Measurements from ENCODE around the gene BRME1. TPM values are rescaled to one million over a fixed set of nuclear protein-coding genes. Genes with fewer than 3 reads are reported as not detected.

Gene BRME1
- total RNA-seq, 2 donors from 2014 or later = 1.2 to 2.0 TPM

- intact Hi-C loops (cut with DNase I) = no loop called here
- no peak for DNase-seq (ENCODE audit: low spot score)
These were observed 9.7 kb downstream of the BRME1 start for GRCh38 chr19:13896227-13896626.

- no peak for DNase-seq (ENCODE audit: low spot score)
- intact Hi-C loops (cut with DNase I) = no loop called here
These were observed 11.4 kb downstream of the BRME1 start for GRCh38 chr19:13894552-13894951.

- no peak for DNase-seq (ENCODE audit: low spot score)
- intact Hi-C loops (cut with DNase I) = no loop called here
These were observed 13.0 kb downstream of the BRME1 start for GRCh38 chr19:13892870-13893269.

- DNase-seq (ENCODE audit: low spot score) = no peak
- intact Hi-C loops (cut with DNase I) = no loop called here
These were observed 15.8 kb downstream of the BRME1 start for GRCh38 chr19:13890136-13890535.

GRCh38 chr19:13888281-13888680, 17.6 kb downstream of the BRME1 start:
- intact Hi-C loops (cut with DNase I) = loop anchor here in 1 of 2 donors (10.0 kb wide), 2 partner anchors 257 to 457 kb away; no protein-coding TSS in a partner anchor

GRCh38 chr19:13887517-13887916, 18.4 kb downstream of the BRME1 start:
- intact Hi-C loops (cut with DNase I) = loop anchor here in 1 of 2 donors (10.0 kb wide), 2 partner anchors 257 to 457 kb away; no protein-coding TSS in a partner anchor

More at GRCh38 chr19:13888281-13888680, 17.6 kb downstream of the BRME1 start:
- DNase-seq (ENCODE audit: low spot score) = no peak

GRCh38 chr19:13887018-13887436, 18.9 kb downstream of the BRME1 start:
- no peak for DNase-seq (ENCODE audit: low spot score)
- intact Hi-C loops (cut with DNase I) = loop anchor here in 1 of 2 donors (10.0 kb wide), 2 partner anchors 258 to 458 kb away; no protein-coding TSS in a partner anchor

More at GRCh38 chr19:13887517-13887916, 18.4 kb downstream of the BRME1 start:
- no peak for DNase-seq (ENCODE audit: low spot score)

GRCh38 chr19:13885826-13886365, 20.0 kb downstream of the BRME1 start:
- intact Hi-C loops (cut with DNase I) = loop anchor here in 1 of 2 donors (10.0 kb wide), 2 partner anchors 259 to 459 kb away; no protein-coding TSS in a partner anchor
- DNase-seq (ENCODE audit: low spot score) = no peak

- intact Hi-C loops (cut with DNase I) = loop anchor here in 1 of 2 donors (5.0 to 10.0 kb wide), 3 partner anchors 187 to 460 kb away; partner anchors contain the start of gene MISP3
- DNase-seq (ENCODE audit: low spot score) = no peak
These were observed 21.0 kb downstream of the BRME1 start for GRCh38 chr19:13884726-13885591.

- intact Hi-C loops (cut with DNase I) = loop anchor here in 1 of 2 donors (5.0 to 10.0 kb wide), 3 partner anchors 189 to 461 kb away; partner anchors contain the start of gene MISP3
- DNase-seq (ENCODE audit: low spot score) = no peak
These were observed 22.3 kb downstream of the BRME1 start for GRCh38 chr19:13883516-13884064.

GRCh38 chr19:13882836-13883235, 23.1 kb downstream of the BRME1 start:
- no peak for DNase-seq (ENCODE audit: low spot score)
- intact Hi-C loops (cut with DNase I) = loop anchor here in 1 of 2 donors (5.0 to 10.0 kb wide), 3 partner anchors 189 to 462 kb away; partner anchors contain the start of gene MISP3

- intact Hi-C loops (cut with DNase I) = loop anchor here in 1 of 2 donors (5.0 to 10.0 kb wide), 3 partner anchors 190 to 462 kb away; partner anchors contain the start of gene MISP3
- no peak for DNase-seq (ENCODE audit: low spot score)
These were observed 23.5 kb downstream of the BRME1 start for GRCh38 chr19:13882419-13882795.

GRCh38 chr19:13881692-13882418, 24.1 kb downstream of the BRME1 start:
- intact Hi-C loops (cut with DNase I) = loop anchor here in 1 of 2 donors (5.0 to 10.0 kb wide), 3 partner anchors 190 to 463 kb away; partner anchors contain the start of gene MISP3
- no peak for DNase-seq (ENCODE audit: low spot score)

GRCh38 chr19:13881251-13881691, 24.6 kb downstream of the BRME1 start:
- no peak for DNase-seq (ENCODE audit: low spot score)

GRCh38 chr19:13880059-13881043, 25.6 kb downstream of the BRME1 start:
- intact Hi-C loops (cut with DNase I) = loop anchor here (1.0 to 10.0 kb wide), 4 partner anchors 192 to 464 kb away; partner anchors contain the start of gene MISP3 (in 1 of the 2)
- DNase-seq (ENCODE audit: low spot score) = peak; percentile 100

More at GRCh38 chr19:13881251-13881691, 24.6 kb downstream of the BRME1 start:
- intact Hi-C loops (cut with DNase I) = loop anchor here in 1 of 2 donors (5.0 to 10.0 kb wide), 3 partner anchors 191 to 464 kb away; partner anchors contain the start of gene MISP3

GRCh38 chr19:13877303-13877702, 28.6 kb downstream of the BRME1 start:
- DNase-seq (ENCODE audit: low spot score) = no peak
- intact Hi-C loops (cut with DNase I) = no loop called here

GRCh38 chr19:13876834-13877233, 29.1 kb downstream of the BRME1 start, which contains the start of gene NANOS3:
Gene NANOS3, plus strand, starts transcription at chr19:13877134. Its CDS starts 115 bp downstream, at chr19:13877249.
- intact Hi-C loops (cut with DNase I) = no loop called here
- no peak for DNase-seq (ENCODE audit: low spot score)
